Heart right ventricle (tissue), 16 donors: Measurements from ENCODE around the gene TSFM. TPM values are rescaled to one million over a fixed set of nuclear protein-coding genes. Genes with fewer than 3 reads are reported as not detected.

Experiments used
- ATAC-seq, 8 donors: fragments of 200-7000 bp; cut with Tn5 transposase; one replicate each; pipeline ENCODE4 v1.9.1; 2020; ENCODE audit warnings: mild to moderate bottlenecking in 8 of 8, moderate library complexity in 8 of 8, moderate number of reproducible peaks in 1 of 8
- DNase-seq, 2 donors: peaks; one replicate each; pipeline ENCODE4 v3.0.0-alpha.2; 2020
- H3K27ac ChIP-seq, 10 donors: fragments of 200-600 bp; sonication (generic) in 2 of 10; one replicate each; pipeline versions ENCODE4 v1.5.0 to v1.8.0; 2020 to 2022; ENCODE audit warnings: mild to moderate bottlenecking in 3 of 10
- H3K27me3 ChIP-seq, 7 donors: fragments of 200-600 bp; one replicate each; pipeline ENCODE4 v1.8.0; 2021 to 2022; ENCODE audit warnings: mild to moderate bottlenecking in 2 of 7
- H3K36me3 ChIP-seq, 9 donors: fragments of 200-600 bp; sonication (generic) in 1 of 9; one replicate each; pipeline versions ENCODE4 v1.5.0 to v1.8.0; 2020 to 2022; ENCODE audit warnings: mild to moderate bottlenecking in 2 of 9
- H3K4me1 ChIP-seq, 9 donors: fragments of 200-600 bp; sonication (generic) in 1 of 9; one replicate each; pipeline versions ENCODE4 v1.5.0 to v1.8.0; 2020 to 2022; ENCODE audit warnings: mild to moderate bottlenecking in 4 of 9
- H3K4me3 ChIP-seq, 10 donors: fragments of 200-600 bp; sonication (generic) in 2 of 10; one replicate each; pipeline versions ENCODE4 v1.5.0 to v1.8.0; 2020 to 2022; ENCODE audit warnings: mild to moderate bottlenecking in 7 of 10, moderate library complexity in 2 of 10
- H3K9me3 ChIP-seq, 11 donors: fragments of 200-600 bp in 10 of 11; sonication (generic) in 2 of 11; one replicate each; pipeline versions ENCODE4 v1.5.0 to v1.8.0; 2013 to 2022; ENCODE audit warnings: mild to moderate bottlenecking in 2 of 11, control low read depth in 1 of 11, moderate library complexity in 1 of 11
- WGBS, 2 donors: extraction: QIAGEN DNeasy Blood & Tissue Kit; methylation state at CpG; one replicate each; pipeline ENCODE4 v1.1.7; 2013; ENCODE audit warnings: inconsistent platforms in 1 of 2; 5-methylcytosine and 5-hydroxymethylcytosine counted together
- intact Hi-C, 10 donors: fragments of 100-400 bp; cut with DNase I; formaldehyde crosslinking; loops; one replicate each; pipeline versions ENCODE4 v1.11.1 to v1.14.2; 2022
- polyA plus RNA-seq, 2 donors: library from polyadenylated mRNA; stranded (reverse); fragments of 200-250 nt; gene quantifications; one replicate each; pipeline ENCODE4 v1.2.3, GENCODE V29; 2013
- total RNA-seq, 10 donors: library from RNA; stranded (reverse); fragmentation: NEBNext Ultra II Directional in 3 of 10; extraction: Animal tissue kit (Norgen Biotek cat#: 25700) in 3 of 10; gene quantifications; one replicate each; pipeline versions ENCODE4 v1.2.1 to v1.2.4, GENCODE V29; 2021 to 2023
- TF ChIP-seq, protein P1 (sequence below), 9 donors: fragments of 200-600 bp; sonication (generic) in 2 of 9; IDR thresholded peaks; one replicate each; pipeline versions ENCODE4 v1.5.0 to v1.8.0; 2021 to 2022; ENCODE audit warnings: antibody characterized with exemption in 9 of 9, mild to moderate bottlenecking in 5 of 9, moderate library complexity in 1 of 9
- donor health status: Arrhythmogenic right ventricular cardiomyopathy.
- donor health status: ischemic (EF 13 %, LVEDD 7.1; RV severe dilation, severe dysfunction).
- donor health status: healthy with polysubstance abuse.
- donor health status: DM: no; HTN: yes; CAD: no.
- donor health status: DM: no; HTN: no; CAD: no.
- donor health status: ischemic (EF 25% LVEDD 6.9; RV normal size, moderate dysfunction).
- donor health status: ischemic (EF 25% LVEDD 5.7; RV mildly dilated, moderate dysfunction).
- donor health status: healthy.
- donor health status: DM: yes; HTN: yes; CAD: no.
- donor health status: Ischemic cardiomyopathy.
- donor health status: ischemic (EF 35%, LVEDD 5.7; RV mildly dilated, moderate dysfunction).
- donor health status: nonischemic (EF 11% LVEDD 7.7; RV severe dilation, severe dysfunction).
- donor health status: DM: yes; HTN: yes; CAD: no.
- donor health status: PGD.
- donor health status: ischemic (EF 29% LVEDD 5.4; RV normal size, mild dysfunction).
- donor health status: nonischemic (EF 23%, LVEDD 6.1; RV moderate dilation, normal function).

The TSFM gene
- total and polyA plus RNA-seq, 12 donors, result 22.9 to 70.6 (median 52.6) TPM

DNA sequence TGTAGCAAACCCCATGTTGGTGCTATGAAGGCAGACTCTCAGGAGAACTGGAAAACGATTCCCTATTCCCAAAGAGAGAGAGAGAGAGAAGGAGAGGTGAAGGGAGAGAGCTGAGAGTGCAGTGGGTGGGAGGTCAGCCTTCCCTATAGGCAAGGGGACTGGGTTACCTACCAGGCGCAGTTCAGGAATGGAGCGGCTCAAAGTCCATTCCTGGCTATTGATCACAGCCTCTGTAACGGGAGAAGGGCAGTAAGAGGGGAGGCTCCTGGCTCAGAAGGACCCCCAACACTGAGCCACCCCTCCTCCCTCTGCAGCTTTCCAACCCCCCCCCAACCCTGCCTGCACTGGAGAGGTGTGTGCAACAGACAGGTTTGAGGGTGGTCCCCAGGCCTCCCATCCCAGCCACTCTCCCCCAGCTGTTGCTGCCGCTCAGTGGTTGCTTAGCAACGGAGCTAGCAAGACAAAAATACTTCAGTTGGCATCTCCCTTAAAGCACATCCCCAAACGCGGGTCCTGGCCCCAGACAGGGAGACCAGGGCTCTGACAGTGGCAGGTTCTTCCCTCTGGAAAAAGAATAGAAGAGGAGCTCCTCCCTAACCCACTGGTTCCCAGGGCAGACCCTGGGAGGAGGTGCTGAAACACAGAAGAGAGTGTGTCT, 47.3 kb upstream of the TSFM start:
- peaks cover 0 to 57% (median 0%) of the 10 kb centered on the region in 9 donors for H3K36me3 ChIP-seq
- intact Hi-C loops, result no loop called here
- H3K4me1 ChIP-seq, result peaks cover 19 to 51% (median 34%) of the 10 kb centered on the region in 9 donors
- DNase-seq (no peak), ATAC-seq (no peak)
- H3K4me3 ChIP-seq, result peak overlapping the region; percentile 7 to 56 (median 50)
- 22 to 26% methylated on average over 8 of the region's 8 CpGs for WGBS, 2 donors
- peaks cover 13 to 93% (median 71%) of the 10 kb centered on the region in 7 donors for H3K27me3 ChIP-seq
- H3K27ac ChIP-seq, result peak overlapping the region in 3 of 10 donors; percentile 47 to 77 (median 55)
- TF ChIP-seq, protein P1, sequence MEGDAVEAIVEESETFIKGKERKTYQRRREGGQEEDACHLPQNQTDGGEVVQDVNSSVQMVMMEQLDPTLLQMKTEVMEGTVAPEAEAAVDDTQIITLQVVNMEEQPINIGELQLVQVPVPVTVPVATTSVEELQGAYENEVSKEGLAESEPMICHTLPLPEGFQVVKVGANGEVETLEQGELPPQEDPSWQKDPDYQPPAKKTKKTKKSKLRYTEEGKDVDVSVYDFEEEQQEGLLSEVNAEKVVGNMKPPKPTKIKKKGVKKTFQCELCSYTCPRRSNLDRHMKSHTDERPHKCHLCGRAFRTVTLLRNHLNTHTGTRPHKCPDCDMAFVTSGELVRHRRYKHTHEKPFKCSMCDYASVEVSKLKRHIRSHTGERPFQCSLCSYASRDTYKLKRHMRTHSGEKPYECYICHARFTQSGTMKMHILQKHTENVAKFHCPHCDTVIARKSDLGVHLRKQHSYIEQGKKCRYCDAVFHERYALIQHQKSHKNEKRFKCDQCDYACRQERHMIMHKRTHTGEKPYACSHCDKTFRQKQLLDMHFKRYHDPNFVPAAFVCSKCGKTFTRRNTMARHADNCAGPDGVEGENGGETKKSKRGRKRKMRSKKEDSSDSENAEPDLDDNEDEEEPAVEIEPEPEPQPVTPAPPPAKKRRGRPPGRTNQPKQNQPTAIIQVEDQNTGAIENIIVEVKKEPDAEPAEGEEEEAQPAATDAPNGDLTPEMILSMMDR (IDR thresholded peaks at IDR 0.05), result no peak
- H3K9me3 ChIP-seq, result no peaks in the 10 kb centered on the region

DNA sequence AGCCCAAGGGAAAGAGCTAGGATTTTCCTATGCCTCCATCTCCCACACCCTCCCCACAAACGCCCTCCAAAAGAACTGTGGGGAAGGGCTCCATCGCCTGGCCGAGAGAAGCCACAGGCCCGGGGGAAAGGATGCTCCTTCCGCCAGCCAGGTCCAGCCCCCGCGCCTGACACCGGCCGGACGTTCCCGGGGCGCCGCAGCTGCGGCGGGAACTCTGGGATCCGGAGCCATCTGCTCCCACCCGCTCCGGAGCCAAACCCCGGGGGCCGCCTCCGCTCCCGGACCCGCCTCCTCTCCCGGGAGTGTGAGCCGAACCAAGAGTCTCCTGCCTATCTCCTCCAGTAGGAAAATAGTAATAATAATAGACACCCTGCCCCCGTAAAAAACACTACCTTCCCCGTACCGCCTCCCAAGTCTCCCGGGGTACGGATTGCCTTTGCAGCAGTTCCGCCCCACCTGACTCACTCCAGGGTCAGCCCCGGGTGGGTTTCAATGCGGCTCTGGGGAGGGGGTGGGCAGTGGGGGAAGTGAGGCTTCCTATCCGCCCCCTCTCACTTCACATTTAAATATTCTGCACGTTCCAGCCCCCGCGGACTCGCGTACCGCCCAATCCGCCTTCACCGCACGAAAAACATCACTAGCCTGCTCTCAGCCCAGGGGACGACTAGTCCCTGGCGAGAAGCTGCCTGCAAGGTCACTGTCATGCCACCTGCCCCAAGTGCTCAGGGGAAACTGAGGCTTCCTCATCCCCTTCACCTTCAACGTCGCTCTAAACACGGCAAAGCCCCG, 46.4 kb upstream of the TSFM start:
- H3K4me3 ChIP-seq, result peak overlapping the region; percentile 16 to 56 (median 50)
- ATAC-seq (peak; percentile 32 to 76 (median 50)), DNase-seq (peak; percentile 53 to 61)
- H3K27ac ChIP-seq, result peak overlapping the region in 8 of 10 donors; percentile 4 to 77 (median 47)
- intact Hi-C loops, result no loop called here
- no peaks in the 10 kb centered on the region for H3K9me3 ChIP-seq
- WGBS, 2 donors, result 5 to 6% methylated on average over 49 of the region's 49 CpGs
- TF ChIP-seq, protein P1 (IDR thresholded peaks at IDR 0.05), result peak in 6 of 9 donors; percentile 7 to 55 (median 42)
- H3K36me3 ChIP-seq, result peaks cover 0 to 49% (median 0%) of the 10 kb centered on the region in 9 donors
- peaks cover 13 to 97% (median 75%) of the 10 kb centered on the region in 7 donors for H3K27me3 ChIP-seq
- H3K4me1 ChIP-seq, result peaks cover 19 to 51% (median 34%) of the 10 kb centered on the region in 9 donors

DNA sequence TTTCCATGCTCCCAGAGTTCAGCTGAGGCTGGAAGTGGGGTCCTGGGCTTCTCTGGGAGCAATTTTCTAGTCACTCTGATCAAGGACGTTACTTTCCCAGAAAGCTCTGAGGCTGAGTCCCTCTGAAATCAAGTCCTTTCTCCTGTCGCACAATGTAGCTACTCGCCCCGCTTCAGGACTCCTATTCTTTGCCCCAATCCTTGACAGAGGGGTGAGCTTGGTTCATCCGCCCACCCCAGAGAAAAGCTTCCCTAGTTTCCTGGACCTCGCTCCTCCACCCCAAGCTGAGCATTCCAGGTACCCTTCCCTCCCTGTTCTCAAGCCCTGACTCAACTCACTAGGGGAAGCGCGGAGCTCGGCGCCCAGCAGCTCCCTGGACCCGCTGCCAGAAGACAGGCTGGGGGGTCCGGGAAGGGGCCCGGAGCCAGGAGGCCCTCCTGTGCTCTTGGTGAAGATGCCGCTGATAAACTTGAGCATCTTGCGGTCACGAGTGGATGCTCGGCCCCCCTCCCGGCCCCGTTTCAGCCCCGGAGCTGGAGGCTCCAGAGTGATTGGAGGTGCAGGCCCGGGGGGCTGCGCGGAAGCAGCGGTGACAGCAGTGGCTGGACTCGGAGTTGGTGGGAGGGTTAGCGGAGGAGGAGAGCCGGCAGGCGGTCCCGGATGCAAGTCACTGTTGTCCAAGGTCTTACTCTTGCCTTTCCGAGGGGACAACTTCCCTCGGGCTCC, 45.7 kb upstream of the TSFM start:
- Histone ChIP-seq H3K36me3 (peaks cover 0 to 41% (median 0%) of the 10 kb centered on the region in 9 donors), H3K4me3 (peak overlapping the region; percentile 25 to 56 (median 50)), H3K4me1 (peaks cover 19 to 58% (median 34%) of the 10 kb centered on the region in 9 donors), H3K9me3 (no peaks in the 10 kb centered on the region), H3K27me3 (peaks cover 13 to 89% (median 75%) of the 10 kb centered on the region in 7 donors), H3K27ac (peak overlapping the region; percentile 4 to 77 (median 47))
- ATAC-seq (no peak), DNase-seq (no peak)
- TF ChIP-seq, protein P1 (IDR thresholded peaks at IDR 0.05), result no peak
- WGBS, 2 donors, result 9 to 10% methylated on average over 28 to 31 of the region's 31 CpGs
- intact Hi-C loops, result no loop called here
